ENCODE measurements around the gene TMEM109. TPM values are rescaled to one million over a fixed set of nuclear protein-coding genes. Genes with fewer than 3 reads are reported as not detected.

Gene TMEM109
- total RNA-seq, 2 donors from 2014 or later = 35.0 to 53.4 TPM

DNA sequence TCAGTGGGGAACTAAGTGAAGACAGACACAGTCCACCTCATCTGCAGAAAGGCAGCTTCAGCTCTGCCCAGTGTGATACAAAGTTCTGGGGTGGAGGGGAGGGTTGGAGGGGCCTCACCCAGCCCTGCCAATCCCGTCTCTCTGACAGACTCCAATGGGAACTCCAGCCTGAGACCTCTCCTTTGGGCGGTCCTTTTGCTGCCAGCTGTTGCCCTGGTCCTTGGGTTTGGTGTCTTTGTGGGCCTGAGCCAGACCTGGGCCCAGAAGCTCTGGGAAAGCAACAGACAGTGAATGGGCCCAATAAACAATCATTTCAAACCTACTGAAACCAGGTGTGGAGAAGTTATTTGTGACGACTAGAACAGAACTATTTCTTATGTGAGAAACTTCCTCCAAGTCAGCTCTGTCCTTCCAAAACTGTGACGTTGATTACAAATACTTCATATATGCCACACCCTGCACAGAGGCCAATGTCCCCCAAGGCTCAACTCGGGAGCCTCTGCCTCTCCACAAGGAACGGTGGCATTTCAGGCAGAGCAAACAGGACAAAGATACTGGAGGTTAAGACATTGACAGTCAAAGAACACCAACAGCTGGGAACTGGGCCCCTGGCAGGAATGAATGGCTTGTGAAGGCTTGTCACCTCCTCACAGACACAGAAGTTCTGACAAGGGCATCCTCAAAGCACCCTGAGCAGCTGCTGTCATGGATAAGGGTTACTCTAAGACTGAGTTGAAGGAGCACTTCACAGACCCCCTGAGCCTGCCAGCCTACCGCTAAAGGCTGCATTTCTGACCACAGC is 38.4 kb upstream of the TMEM109 start:
- no peaks in the 10 kb centered on the region for H3K36me3 ChIP-seq
- no peak overlapping the region for H3K4me3 ChIP-seq
- TF ChIP-seq, protein P1, sequence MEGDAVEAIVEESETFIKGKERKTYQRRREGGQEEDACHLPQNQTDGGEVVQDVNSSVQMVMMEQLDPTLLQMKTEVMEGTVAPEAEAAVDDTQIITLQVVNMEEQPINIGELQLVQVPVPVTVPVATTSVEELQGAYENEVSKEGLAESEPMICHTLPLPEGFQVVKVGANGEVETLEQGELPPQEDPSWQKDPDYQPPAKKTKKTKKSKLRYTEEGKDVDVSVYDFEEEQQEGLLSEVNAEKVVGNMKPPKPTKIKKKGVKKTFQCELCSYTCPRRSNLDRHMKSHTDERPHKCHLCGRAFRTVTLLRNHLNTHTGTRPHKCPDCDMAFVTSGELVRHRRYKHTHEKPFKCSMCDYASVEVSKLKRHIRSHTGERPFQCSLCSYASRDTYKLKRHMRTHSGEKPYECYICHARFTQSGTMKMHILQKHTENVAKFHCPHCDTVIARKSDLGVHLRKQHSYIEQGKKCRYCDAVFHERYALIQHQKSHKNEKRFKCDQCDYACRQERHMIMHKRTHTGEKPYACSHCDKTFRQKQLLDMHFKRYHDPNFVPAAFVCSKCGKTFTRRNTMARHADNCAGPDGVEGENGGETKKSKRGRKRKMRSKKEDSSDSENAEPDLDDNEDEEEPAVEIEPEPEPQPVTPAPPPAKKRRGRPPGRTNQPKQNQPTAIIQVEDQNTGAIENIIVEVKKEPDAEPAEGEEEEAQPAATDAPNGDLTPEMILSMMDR (IDR thresholded peaks at IDR 0.05) = no peak
- no peak overlapping the region for H3K27ac ChIP-seq
- DNase-seq = no peak
- no peaks in the 10 kb centered on the region for H3K27me3 ChIP-seq
- no peaks in the 10 kb centered on the region for H3K9me3 ChIP-seq
- no peaks in the 10 kb centered on the region for H3K4me1 ChIP-seq
- intact Hi-C loops (cut with DNase I) = no loop called here
- no peak overlapping the region for H3K9ac ChIP-seq (ENCODE audit: low read depth in 2 of 2, low read length in 2 of 2)

GRCh38 chr11:60876168-60876485 is 37.8 kb upstream of the TMEM109 start:
- Histone ChIP-seq H3K36me3 (no peaks in the 10 kb centered on the region), H3K4me3 (no peak overlapping the region), H3K9ac (ENCODE audit: low read depth in 2 of 2, low read length in 2 of 2) (no peak overlapping the region), H3K27me3 (no peaks in the 10 kb centered on the region), H3K27ac (no peak overlapping the region), H3K4me1 (no peaks in the 10 kb centered on the region), H3K9me3 (no peaks in the 10 kb centered on the region)
- intact Hi-C loops (cut with DNase I) = no loop called here
- no peak for DNase-seq
- TF ChIP-seq, protein P1 (IDR thresholded peaks at IDR 0.05) = no peak

DNA sequence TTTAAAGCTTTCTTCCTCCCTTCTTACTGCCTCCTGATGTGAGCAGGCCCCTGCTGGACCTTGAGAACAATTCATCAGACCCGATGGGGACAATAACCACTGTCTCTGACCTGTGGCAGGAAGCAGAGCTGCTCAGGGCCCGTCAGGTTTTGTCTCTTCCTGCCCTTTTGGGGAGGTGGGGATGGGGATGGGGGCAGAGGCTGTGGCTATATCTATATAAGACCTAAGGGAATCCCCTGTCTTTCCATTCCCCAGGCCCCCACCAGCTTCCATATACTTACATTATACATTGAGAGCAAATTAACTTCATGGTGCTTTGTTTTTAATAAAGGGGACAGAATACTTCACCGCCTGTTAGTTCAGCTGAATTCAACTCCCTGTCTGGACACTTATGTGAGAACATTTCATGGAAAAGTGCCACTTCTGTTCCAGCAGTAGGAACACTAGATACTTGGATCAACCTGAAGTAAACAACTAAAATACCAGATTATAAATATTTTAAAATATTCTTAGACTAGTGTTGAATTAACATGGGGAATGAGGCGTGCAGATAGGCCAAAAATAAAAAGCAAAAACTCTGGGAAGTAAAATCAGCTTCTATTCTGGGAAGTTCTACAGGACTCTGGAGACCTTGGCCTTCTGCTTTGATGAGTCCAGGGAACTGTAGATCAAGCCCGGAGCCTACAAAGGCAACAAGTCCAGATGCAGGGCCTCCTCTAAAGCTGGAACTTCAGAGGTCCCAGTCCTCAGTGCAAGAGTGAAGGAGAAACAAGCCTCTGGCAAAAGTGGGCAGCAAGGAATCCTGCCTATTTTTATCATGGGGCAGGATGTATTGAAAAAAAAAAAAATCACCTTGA is 35.5 kb upstream of the TMEM109 start:
- Histone ChIP-seq H3K36me3 (no peaks in the 10 kb centered on the region), H3K9ac (ENCODE audit: low read depth in 2 of 2, low read length in 2 of 2) (no peak overlapping the region), H3K9me3 (no peaks in the 10 kb centered on the region), H3K27ac (no peak overlapping the region), H3K4me1 (no peaks in the 10 kb centered on the region), H3K4me3 (no peak overlapping the region), H3K27me3 (no peaks in the 10 kb centered on the region)
- DNase-seq = no peak
- TF ChIP-seq, protein P1 (IDR thresholded peaks at IDR 0.05) = no peak
- intact Hi-C loops (cut with DNase I) = no loop called here

DNA sequence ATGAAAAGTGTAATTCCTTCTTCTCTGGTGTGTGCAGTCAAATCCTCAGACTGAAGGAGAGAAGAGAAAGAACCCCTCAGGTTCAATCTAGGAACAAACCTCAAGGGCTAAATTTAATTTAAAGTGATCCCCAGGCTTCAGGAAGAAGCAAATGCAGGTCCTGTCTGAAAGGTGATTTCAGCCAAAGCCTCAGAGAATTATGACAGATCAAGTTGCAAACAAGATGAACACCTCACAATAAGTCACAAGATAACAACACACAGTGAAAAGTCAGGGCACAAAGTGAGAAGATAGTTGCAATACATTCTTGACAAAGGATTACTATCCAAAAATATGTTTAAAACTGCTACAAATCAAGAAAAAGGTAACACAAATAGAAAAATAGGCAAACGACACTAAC is 34.9 kb upstream of the TMEM109 start:
- no peak for DNase-seq
- H3K4me1 ChIP-seq = no peaks in the 10 kb centered on the region
- no peak overlapping the region for H3K4me3 ChIP-seq
- no peak overlapping the region for H3K27ac ChIP-seq
- H3K9ac ChIP-seq (ENCODE audit: low read depth in 2 of 2, low read length in 2 of 2) = no peak overlapping the region
- TF ChIP-seq, protein P1 (IDR thresholded peaks at IDR 0.05) = no peak
- no peaks in the 10 kb centered on the region for H3K27me3 ChIP-seq
- H3K36me3 ChIP-seq = no peaks in the 10 kb centered on the region
- H3K9me3 ChIP-seq = no peaks in the 10 kb centered on the region
- intact Hi-C loops (cut with DNase I) = no loop called here

DNA sequence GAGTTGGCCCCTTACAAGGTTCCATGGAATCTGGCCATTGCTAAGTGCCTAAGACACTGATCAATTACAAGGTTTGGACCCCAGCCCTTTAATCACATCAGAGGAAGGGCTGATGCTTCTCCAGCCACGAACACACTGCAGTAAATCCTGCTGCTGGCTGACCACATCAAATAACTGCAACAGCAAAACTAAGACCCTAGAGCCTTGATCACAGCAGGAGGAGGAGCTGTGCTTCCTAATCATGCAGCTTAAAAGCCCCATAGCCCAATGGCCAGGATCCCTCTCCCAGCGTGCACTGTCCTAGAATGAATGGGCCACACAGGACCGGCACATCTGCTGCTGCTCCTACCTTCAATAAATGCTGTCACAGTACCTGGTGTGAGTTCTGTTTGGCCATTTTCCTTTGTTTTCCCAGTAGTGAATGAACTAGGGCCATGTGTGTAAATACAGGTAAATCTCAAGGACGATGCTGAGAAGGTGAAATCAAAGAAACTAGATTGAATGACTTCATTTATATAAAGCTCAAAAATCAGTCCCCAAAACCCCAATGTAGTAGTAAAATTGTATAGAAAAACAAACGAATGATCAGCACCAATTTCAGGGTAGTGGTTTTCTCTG is 33.9 kb upstream of the TMEM109 start:
- intact Hi-C loops (cut with DNase I) = no loop called here

More for the DNA sequence above, 33.9 kb upstream of the TMEM109 start:
- Histone ChIP-seq H3K4me1 (no peaks in the 10 kb centered on the region), H3K4me3 (no peak overlapping the region), H3K27ac (no peak overlapping the region), H3K36me3 (no peaks in the 10 kb centered on the region), H3K9ac (ENCODE audit: low read depth in 2 of 2, low read length in 2 of 2) (no peak overlapping the region), H3K27me3 (no peaks in the 10 kb centered on the region), H3K9me3 (no peaks in the 10 kb centered on the region)
- no peak for DNase-seq
- TF ChIP-seq, protein P1 (IDR thresholded peaks at IDR 0.05) = no peak
